Hepatocyte (in vitro differentiated cells): ENCODE data around the gene POLR2E. TPM values are rescaled to one million over a fixed set of nuclear protein-coding genes. Genes with fewer than 3 reads are reported as not detected.

Experiments
- DNase-seq: peaks from one replicate; pipeline ENCODE4 v3.0.0-alpha.2; 2016; ENCODE audit warnings: low spot score
- H2AFZ ChIP-seq: fragments of 200-600 bp; sonication (generic); 2 replicates; pipeline ENCODE4 v1.6.0; 2016; ENCODE audit warnings: antibody characterized with exemption, mild to moderate bottlenecking
- H3K27ac ChIP-seq: fragments of 200-600 bp; sonication (generic); 2 replicates; pipeline ENCODE4 v1.5.1; 2016; ENCODE audit warnings: mild to moderate bottlenecking
- H3K27me3 ChIP-seq: fragments of 200-600 bp; sonication (generic); 2 replicates; pipeline ENCODE4 v1.6.1; 2016
- H3K36me3 ChIP-seq: fragments of 200-600 bp; sonication (generic); replicated peaks from 2 replicates; pipeline ENCODE4 v1.5.1; 2016; ENCODE audit warnings: low read depth; ENCODE audit not compliant: insufficient read depth
- H3K4me1 ChIP-seq: fragments of 200-600 bp; sonication (generic); 2 replicates; pipeline ENCODE4 v1.5.1; 2016; ENCODE audit warnings: mild to moderate bottlenecking, moderate library complexity; ENCODE audit not compliant: insufficient read depth
- H3K4me2 ChIP-seq: fragments of 200-600 bp; sonication (generic); 2 replicates; pipeline ENCODE4 v1.6.0; 2016
- H3K4me3 ChIP-seq: fragments of 200-600 bp; sonication (generic); 2 replicates; pipeline ENCODE4 v1.5.1; 2016; ENCODE audit warnings: mild to moderate bottlenecking
- H3K79me2 ChIP-seq: fragments of 200-600 bp; sonication (generic); 2 replicates; pipeline ENCODE4 v1.6.0; 2017; ENCODE audit warnings: mild to moderate bottlenecking
- H3K9me2 ChIP-seq: fragments of 200-600 bp; sonication (generic); replicated peaks from 2 replicates; pipeline ENCODE4 v1.6.0; 2017; ENCODE audit warnings: mild to moderate bottlenecking; ENCODE audit not compliant: insufficient read depth
- H3K9me3 ChIP-seq: fragments of 200-600 bp; sonication (generic); 2 replicates; pipeline ENCODE4 v1.5.1; 2016; ENCODE audit warnings: low read depth, mild to moderate bottlenecking
- H4K20me1 ChIP-seq: fragments of 200-600 bp; sonication (generic); 2 replicates; pipeline ENCODE4 v1.6.0; 2016; ENCODE audit warnings: mild to moderate bottlenecking; ENCODE audit not compliant: insufficient read depth, poor library complexity, severe bottlenecking
- CTCF ChIP-seq: fragments of 200-600 bp; sonication (generic); IDR thresholded peaks from 2 replicates; pipeline ENCODE4 v1.5.1; 2016; ENCODE audit warnings: antibody characterized with exemption, mild to moderate bottlenecking; ENCODE audit not compliant: poor library complexity
- EZH2 ChIP-seq: fragments of 200-600 bp; sonication (generic); IDR thresholded peaks from 2 replicates; pipeline ENCODE4 v1.6.1; 2016; ENCODE audit warnings: antibody characterized with exemption, mild to moderate bottlenecking, borderline replicate concordance
- EZH2phosphoT487 ChIP-seq: fragments of 200-600 bp; sonication (generic); IDR thresholded peaks from one replicate; pipeline ENCODE4 v1.6.1; 2018; ENCODE audit warnings: antibody characterized with exemption, mild to moderate bottlenecking, low read depth, moderate library complexity; ENCODE audit not compliant: unreplicated experiment, severe bottlenecking
- WGBS: methylation state at CpG from one replicate; pipeline ENCODE4 v1.1.6; 2016; ENCODE audit warnings: low lambda C conversion rate; ENCODE audit errors: missing lambda C conversion rate; 5-methylcytosine and 5-hydroxymethylcytosine counted together
- polyA plus RNA-seq: library from polyadenylated mRNA; unstranded; fragments of >200 nt; fragmentation: Nextera tagmentation; extraction: Ambion mirVana; gene quantifications from 2 replicates; pipeline ENCODE4 v1.2.1, GENCODE V29; 2016
- total RNA-seq: library from RNA; depleted of rRNA; stranded (reverse); fragments of >200 nt; gene quantifications from 2 replicates; pipeline ENCODE4 v1.2.3, GENCODE V29; 2014

POLR2E gene
- total and polyA plus RNA-seq, 2 experiments from 2014 or later = 126 to 328 TPM

- DNase-seq = no peak
- no peaks in the 10 kb centered on the region for H4K20me1 ChIP-seq
- H3K4me2 ChIP-seq = no peak overlapping the region
- WGBS = 99% methylated on average over 5 of the region's 5 CpGs
- no peaks in the 10 kb centered on the region for H3K36me3 ChIP-seq
- H3K79me2 ChIP-seq = no peaks in the 10 kb centered on the region
- H3K9me2 ChIP-seq = no peaks in the 10 kb centered on the region
- no peak overlapping the region for H3K27ac ChIP-seq
- no peak overlapping the region for H2AFZ ChIP-seq
- H3K9me3 ChIP-seq = peaks cover 4% of the 10 kb centered on the region
- H3K4me1 ChIP-seq = no peaks in the 10 kb centered on the region
- TF ChIP-seq EZH2 = no peak
- TF ChIP-seq EZH2phosphoT487 = no peak
- no peak for TF ChIP-seq CTCF
- H3K4me3 ChIP-seq = no peak overlapping the region
- H3K27me3 ChIP-seq = no peaks in the 10 kb centered on the region
These were observed 37.1 kb downstream of the POLR2E start for GRCh38 chr19:1058112-1058511.

- no peak overlapping the region for H2AFZ ChIP-seq
- H3K4me3 ChIP-seq = no peak overlapping the region
- H4K20me1 ChIP-seq = no peaks in the 10 kb centered on the region
- DNase-seq = no peak
- H3K9me2 ChIP-seq = no peaks in the 10 kb centered on the region
- no peaks in the 10 kb centered on the region for H3K36me3 ChIP-seq
- no peaks in the 10 kb centered on the region for H3K79me2 ChIP-seq
- H3K4me1 ChIP-seq = no peaks in the 10 kb centered on the region
- 67% methylated on average over 3 of the region's 3 CpGs for WGBS
- H3K27me3 ChIP-seq = no peaks in the 10 kb centered on the region
- H3K27ac ChIP-seq = no peak overlapping the region
- TF ChIP-seq EZH2 (no peak), CTCF (no peak), EZH2phosphoT487 (no peak)
- no peak overlapping the region for H3K4me2 ChIP-seq
- H3K9me3 ChIP-seq = peaks cover 4% of the 10 kb centered on the region
These were observed 37.9 kb downstream of the POLR2E start for GRCh38 chr19:1057176-1057855.

GRCh38 chr19:1055886-1056620 is 39.1 kb downstream of the POLR2E start:
- TF ChIP-seq CTCF = no peak
- TF ChIP-seq EZH2phosphoT487 = no peak
- no peak for TF ChIP-seq EZH2
- H3K79me2 ChIP-seq = no peaks in the 10 kb centered on the region
- H3K27me3 ChIP-seq = no peaks in the 10 kb centered on the region

More at GRCh38 chr19:1055886-1056620, 39.1 kb downstream of the POLR2E start:
- no peak overlapping the region for H3K27ac ChIP-seq
- no peak for DNase-seq
- WGBS = 96% methylated on average over 20 of the region's 20 CpGs
- no peak overlapping the region for H3K4me3 ChIP-seq
- no peaks in the 10 kb centered on the region for H3K4me1 ChIP-seq
- peaks cover 4% of the 10 kb centered on the region for H3K9me3 ChIP-seq
- H2AFZ ChIP-seq = no peak overlapping the region
- H3K36me3 ChIP-seq = no peaks in the 10 kb centered on the region
- no peaks in the 10 kb centered on the region for H3K9me2 ChIP-seq
- H3K4me2 ChIP-seq = no peak overlapping the region
- H4K20me1 ChIP-seq = no peaks in the 10 kb centered on the region
